Stimulated activated CD4-positive, alpha-beta T cell treated with anti-CD3 and anti-CD28 coated beads, Interleukin-12 subunit alpha, Interleukin-12 subunit beta, amount 100 ng/mL, for 4 hours (primary cell): Measurements from ENCODE around the gene TMEM204.

Source experiments
- DNase-seq: peaks from one replicate; pipeline ENCODE4 v3.0.0-alpha.2; 2020

TMEM204 gene

GRCh38 chr16:1524366-1524765, 9.1 kb upstream of the TMEM204 start:
- DNase-seq: no peak

DNA sequence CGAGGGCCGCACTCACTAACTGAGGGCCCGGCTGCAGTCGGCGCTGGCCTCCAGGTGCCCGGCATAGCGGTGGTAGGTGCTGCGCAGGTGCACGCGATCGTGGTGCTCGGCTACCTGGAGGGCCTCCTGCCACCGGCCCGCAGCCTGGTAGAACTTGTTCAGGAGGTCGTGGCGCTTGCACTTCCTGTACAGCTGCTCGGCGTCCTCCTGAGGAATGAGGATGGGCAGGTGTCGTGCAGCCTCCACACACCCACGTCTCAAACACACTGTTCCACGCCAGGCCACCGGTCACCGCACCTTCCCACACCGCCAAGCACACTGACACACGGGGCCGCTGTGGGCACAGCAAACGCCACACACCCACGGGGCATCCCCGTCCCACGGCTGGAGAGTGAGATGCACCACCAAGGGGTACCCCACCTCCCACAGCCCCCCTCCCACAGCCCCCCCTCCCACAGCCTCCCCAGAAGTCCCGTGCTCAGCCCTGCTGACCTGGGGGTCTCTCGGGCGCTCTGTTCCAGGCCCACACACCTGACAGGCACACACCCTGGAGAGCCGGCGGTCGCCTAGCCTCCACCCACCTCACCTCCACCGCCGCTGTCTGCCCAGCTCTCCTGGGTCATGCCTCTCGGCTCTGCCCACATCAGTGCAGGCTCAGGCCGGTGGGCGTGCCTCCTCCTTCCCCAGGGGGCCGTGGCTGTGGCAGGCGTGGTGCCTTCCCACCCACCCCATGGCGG, 7.4 kb upstream of the TMEM204 start:
- no peak for DNase-seq

DNA sequence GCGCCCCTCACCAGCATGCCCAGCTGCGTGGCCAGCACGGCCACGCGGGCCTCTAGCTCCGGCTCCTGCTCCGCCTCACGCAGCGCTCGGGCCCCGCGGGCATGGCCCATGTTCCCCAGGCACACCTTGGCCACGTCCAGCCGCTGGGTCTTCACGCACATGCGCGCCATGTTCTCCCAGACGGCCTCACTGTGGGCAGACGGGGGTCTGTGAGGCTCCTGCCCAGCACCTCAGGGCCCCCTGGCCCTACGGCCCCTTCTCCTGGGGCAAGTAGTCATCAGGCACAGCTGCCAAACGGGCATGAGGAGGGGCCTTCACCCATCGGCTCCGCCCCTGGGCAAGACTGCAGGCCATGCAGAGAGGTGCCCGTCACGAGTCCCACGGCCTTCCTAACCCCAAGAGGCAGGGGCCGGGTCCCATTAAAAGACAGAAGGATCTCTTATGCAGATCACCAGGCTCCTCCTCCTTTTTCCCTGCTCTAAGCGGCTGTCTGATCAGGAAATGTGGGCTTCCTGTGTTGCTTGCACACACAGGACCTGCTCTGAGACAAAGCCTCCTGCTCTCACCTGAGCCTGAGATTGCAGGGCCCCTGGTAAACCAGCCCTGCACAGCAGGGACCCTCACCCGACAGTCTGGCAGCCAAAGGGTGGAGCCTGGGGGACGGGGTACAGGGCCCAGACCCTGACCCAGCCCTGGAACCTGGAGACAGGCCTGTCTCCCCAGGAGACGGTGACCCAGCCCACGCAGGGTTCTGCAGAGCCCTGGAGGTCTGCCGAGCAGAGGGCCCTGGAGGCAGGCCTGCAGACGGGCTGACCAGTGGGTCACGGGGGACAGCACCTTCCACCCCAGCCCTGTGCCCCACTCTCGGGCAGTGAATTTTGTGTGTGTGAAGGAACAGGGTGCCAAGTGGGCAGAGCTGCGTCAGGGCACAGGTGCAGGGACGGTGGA, 6.6 kb upstream of the TMEM204 start:
- no peak for DNase-seq

DNA sequence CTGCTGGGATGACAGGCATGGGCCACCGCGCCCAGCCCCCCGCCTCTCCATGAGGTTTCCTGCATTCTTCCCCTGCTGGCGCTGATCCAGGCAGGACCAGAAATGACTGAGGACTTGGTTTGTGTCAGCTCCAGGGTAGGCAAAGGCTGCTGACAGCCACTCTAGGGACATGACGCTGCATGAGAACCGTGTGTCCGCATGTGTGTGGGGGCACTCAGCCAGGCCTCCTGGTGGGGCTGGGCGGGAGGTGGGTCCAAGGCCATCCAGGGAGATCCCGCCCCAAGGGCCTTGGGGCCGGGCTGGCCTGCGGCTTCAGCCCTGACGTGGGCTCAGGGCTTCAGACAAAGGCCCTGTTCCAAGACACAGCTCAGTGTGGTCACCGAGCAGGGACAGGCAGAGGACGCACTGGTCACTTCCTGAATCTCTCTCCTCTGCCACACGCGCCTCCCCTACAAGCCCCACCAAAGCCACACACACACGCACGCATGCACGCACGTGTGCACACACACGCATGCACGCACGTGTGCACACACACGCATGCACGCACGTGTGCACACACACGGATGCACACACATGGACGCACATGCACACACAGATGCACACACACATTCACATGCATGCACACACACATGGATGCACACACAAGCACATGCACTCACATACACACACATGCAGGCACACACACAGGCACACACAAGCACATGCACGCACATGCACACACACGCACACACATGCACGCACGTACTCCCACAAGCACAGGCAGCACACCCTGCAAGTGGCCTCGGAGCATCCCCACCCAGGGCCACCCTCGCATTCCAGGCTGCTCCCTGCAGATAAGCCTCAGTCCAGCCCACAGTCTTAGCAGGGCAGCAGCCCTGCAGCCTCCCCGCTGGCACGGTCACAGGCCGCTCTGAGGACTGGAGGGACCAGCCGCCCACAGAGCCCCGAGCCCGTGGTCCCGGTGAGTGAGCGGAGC, 5.3 kb upstream of the TMEM204 start:
- DNase-seq: no peak

GRCh38 chr16:1528921-1529537, 4.4 kb upstream of the TMEM204 start:
- no peak for DNase-seq

DNA sequence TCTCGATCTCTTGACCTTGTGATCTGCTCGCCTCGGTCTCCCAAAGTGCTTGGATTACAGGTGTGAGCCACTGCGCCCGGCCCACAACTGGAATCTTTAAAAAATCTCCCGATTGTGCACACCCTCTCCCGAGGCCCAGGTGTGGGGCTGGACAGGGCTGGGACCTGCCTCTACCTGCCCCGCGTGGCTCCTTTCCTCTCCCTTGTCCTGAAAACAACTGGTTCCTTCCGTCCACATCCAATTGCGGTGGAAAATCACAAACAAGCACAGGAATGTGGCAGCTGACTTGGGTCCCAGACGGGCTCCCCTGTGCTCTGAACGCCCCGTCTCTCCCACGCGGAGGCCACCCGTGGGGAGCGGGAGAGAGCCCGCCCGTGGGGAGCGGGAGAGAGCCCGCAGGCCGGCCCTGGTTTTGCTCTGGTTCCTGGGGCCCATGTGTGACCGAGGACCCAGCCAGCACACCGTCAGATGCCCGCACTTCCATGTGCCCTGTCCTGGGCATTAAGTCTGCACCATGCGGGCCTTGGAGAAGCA, 3.0 kb upstream of the TMEM204 start:
- DNase-seq: no peak

GRCh38 chr16:1530883-1531637, 2.4 kb upstream of the TMEM204 start:
- DNase-seq: no peak

DNA sequence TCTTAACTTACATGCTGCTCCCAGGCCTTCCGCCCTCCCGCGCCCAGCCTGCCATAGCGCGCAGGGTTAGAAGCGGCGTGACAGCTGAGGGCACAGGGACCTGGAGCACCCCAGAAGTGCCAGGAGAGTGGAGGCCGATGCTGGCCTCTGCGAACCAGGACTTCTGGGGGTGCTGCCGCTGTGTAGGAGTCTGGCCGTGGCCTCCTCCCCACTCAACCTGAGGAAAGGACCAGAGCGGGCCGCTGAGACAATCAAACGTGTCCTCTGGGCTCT, 1.9 kb upstream of the TMEM204 start:
- DNase-seq: no peak

GRCh38 chr16:1532081-1532760, 1.2 kb upstream of the TMEM204 start:
- DNase-seq: no peak

GRCh38 chr16:1532771-1533170, 695 bp upstream of the TMEM204 start:
- DNase-seq: no peak

DNA sequence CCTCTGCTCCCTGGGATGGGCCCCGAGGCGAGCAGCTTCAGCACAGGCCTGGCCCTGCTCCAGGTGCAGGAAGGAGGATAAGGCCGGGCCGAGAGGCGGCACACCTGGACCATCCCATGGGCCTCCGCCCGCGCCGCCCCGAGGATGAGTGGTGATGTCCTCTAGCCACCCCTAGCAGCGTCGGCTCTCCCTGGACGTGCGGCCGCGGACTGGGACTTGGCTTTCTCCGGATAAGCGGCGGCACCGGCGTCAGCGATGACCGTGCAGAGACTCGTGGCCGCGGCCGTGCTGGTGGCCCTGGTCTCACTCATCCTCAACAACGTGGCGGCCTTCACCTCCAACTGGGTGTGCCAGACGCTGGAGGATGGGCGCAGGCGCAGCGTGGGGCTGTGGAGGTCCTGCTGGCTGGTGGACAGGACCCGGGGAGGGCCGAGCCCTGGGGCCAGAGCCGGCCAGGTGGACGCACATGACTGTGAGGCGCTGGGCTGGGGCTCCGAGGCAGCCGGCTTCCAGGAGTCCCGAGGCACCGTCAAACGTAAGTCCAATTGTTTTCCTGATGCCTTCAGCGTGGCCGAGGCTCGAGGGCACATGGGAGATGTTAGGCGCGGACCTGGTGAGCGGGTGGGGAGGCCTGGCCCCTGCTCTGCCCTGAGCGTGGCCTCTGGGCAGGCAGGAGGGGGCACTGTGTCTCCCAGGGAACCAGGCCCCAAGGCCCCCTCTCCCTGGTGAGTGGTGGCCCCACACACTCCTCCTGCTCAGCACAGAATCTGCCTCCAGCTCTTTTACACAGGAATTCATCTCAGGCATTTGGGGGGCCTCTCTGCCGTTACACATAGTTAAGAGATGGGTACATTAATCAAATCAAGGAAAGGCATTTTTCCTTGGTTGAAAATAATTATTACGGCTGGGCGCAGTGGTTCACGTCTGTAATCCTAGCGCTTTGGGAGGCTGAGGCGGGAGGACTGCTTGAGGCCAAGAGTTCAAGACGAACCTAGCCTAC, 855 bp downstream of the TMEM204 start:
- DNase-seq: peak; percentile 42

GRCh38 chr16:1535391-1536291, 2.2 kb downstream of the TMEM204 start:
- no peak for DNase-seq

GRCh38 chr16:1536601-1537000, 3.1 kb downstream of the TMEM204 start:
- no peak for DNase-seq

DNA sequence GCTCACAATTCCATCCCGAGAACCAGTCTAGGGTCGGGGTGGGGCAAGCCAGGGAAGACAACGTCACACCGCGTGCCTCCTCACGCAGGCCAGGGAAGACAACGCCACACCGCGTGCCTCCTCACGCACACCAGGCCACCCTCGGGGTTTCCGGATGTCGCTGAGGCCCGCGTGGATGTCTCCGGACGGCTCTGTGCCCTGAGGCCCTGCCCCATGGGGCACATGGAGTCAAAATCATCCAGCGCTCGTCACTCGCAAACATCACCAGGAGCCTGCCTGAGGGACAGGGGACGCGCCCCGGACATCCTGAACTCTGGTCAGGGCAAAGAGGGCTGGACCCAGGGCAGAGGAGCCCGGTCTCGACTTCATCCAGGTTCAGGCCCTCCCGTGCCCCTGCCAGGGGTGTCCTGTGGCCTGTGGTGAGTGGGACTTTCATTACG, 3.7 kb downstream of the TMEM204 start:
- DNase-seq: no peak

- DNase-seq: no peak
Observed at GRCh38 chr16:1537763-1538289, 4.4 kb downstream of the TMEM204 start.

DNA sequence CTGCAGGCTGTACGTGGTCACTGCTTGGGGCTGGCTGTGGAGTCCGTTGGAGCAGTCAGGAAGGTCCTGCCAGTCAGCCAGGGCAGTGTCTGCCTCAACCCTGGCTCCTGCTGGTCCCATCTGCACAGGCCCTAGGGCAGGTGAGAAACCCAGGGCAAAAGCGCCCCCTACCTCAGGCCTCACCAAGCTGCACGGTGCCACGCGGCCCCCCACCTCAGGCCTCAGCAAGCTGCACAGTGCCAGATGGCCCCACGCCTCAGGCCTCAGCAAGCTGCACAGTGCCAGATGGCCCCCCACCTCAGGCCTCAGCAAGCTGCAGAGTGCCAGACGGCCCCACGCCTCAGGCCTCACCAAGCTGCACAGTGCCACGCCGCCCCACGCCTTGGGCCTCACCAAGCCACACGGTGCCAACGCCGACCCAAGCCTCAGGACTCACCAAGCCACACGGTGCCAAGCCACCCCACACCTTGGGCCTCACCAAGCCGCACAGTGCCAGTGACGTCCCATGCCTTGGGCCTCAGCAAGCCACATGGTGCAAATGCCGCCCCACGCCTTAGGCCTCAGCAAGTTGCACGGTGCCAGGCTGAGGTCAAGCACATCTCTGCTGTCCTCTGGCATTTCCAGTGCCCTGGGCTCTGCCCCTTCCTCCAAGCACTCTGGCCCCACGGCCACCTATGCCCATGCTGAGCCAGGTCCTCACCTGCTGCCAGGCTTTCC, 5.5 kb downstream of the TMEM204 start:
- DNase-seq: no peak

DNA sequence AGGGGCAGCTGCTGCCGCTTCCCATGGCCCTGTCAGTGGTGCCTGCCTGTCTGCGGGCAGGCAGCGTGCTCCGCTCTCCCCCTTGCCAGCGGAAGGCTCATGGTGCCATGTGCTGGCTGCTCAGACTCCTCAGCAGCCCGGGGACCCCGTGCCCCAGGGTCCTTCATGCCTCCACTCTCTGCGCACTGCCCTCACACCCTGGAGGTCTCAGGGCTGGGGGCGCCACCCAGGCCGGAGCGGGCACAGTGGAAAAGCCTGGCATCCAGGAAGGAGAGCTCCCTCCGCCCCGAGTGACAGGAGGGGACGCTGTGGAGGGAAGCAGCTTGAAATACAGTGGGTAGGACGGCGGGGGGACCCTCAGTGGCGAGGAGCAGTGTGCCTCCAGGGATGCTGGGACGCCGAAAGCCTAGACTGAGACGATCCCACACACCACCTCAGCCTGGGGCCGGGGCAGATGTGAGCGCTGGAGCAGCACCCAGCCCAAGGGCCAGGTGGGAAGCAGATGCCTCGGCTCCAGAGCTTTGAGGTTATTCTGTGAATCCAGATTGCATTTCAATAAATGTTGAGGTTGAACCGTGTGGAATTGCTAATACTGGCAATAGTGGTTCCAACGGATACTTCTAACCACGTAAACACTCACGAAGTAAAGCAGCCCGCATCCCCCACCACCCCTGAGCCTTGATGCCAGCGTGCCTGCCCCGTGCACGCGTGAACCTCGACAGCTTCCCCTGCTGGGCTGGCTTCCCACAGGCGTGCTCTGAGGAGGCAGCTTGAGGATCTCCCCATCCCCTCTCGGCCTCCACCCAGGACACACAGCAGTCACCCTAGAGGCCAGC, 6.5 kb downstream of the TMEM204 start:
- DNase-seq: no peak
